Fibroblast of lung (primary cell): ENCODE measurements around the gene USP20. TPM values are rescaled to one million over a fixed set of nuclear protein-coding genes. Genes with fewer than 3 reads are reported as not detected.

Experiments
- DNase-seq, 2 donors: peaks; one replicate each; pipeline versions ENCODE4 v3.0.0 to v3.0.0-alpha.2; 2010; ENCODE audit warnings: low read depth in 2 of 2
- H2AFZ ChIP-seq: 2 replicates; pipeline ENCODE4 v1.5.1; 2012; ENCODE audit warnings: low read length, control low read depth, inconsistent platforms
- H3K27ac ChIP-seq: 2 replicates; pipeline ENCODE4 v1.5.1; 2011; ENCODE audit warnings: low read length, control low read depth; ENCODE audit not compliant: insufficient read depth
- H3K27me3 ChIP-seq: 2 replicates; pipeline ENCODE4 v1.5.1; 2011; ENCODE audit warnings: mild to moderate bottlenecking, low read length; ENCODE audit not compliant: control insufficient read depth, insufficient read depth
- H3K36me3 ChIP-seq: 2 replicates; pipeline ENCODE4 v1.5.1; 2011; ENCODE audit warnings: low read length; ENCODE audit not compliant: control insufficient read depth, insufficient read depth
- H3K4me1 ChIP-seq: 2 replicates; pipeline ENCODE4 v1.5.1; 2011; ENCODE audit warnings: low read length; ENCODE audit not compliant: control insufficient read depth, insufficient read depth; ENCODE audit errors: extremely low read depth
- H3K4me2 ChIP-seq: 2 replicates; pipeline ENCODE4 v1.5.1; 2011; ENCODE audit warnings: low read length, control low read depth; ENCODE audit not compliant: insufficient read depth; ENCODE audit errors: extremely low read depth
- H3K4me3 ChIP-seq, 4 experiments: fragments of 200-600 bp in 1 of 4; sonication (generic) in 1 of 4; replicated peaks in 1 of 4; 2 replicates each; pipeline ENCODE4 v1.5.1; 2011 to 2016; ENCODE audit warnings: low read length in 4 of 4, low read depth in 3 of 4, mild to moderate bottlenecking in 3 of 4, control low read depth in 2 of 4, inconsistent platforms in 1 of 4, mixed read lengths in 1 of 4; ENCODE audit not compliant: insufficient read depth in 1 of 4; ENCODE audit errors: control extremely low read depth in 1 of 4
- H3K79me2 ChIP-seq: 2 replicates; pipeline ENCODE4 v1.5.1; 2012; ENCODE audit warnings: mild to moderate bottlenecking, low read length, inconsistent platforms; ENCODE audit not compliant: control insufficient read depth, insufficient read depth
- H3K9ac ChIP-seq: 2 replicates; pipeline ENCODE4 v1.5.1; 2011; ENCODE audit warnings: mild to moderate bottlenecking, low read length, control low read depth; ENCODE audit not compliant: insufficient read depth
- H3K9me3 ChIP-seq: 2 replicates; pipeline ENCODE4 v1.5.1; 2012; ENCODE audit warnings: low read depth, low read length; ENCODE audit not compliant: control insufficient read depth, insufficient read depth
- H4K20me1 ChIP-seq: 2 replicates; pipeline ENCODE4 v1.5.1; 2011; ENCODE audit warnings: low read length; ENCODE audit not compliant: control insufficient read depth, insufficient read depth; ENCODE audit errors: extremely low read depth
- EZH2 ChIP-seq: IDR thresholded peaks from 2 replicates; pipeline ENCODE4 v1.5.1; 2012; ENCODE audit warnings: low read length, control low read depth, mild to moderate bottlenecking; ENCODE audit errors: missing control alignments
- polyA plus RNA-seq, 2 donors: library from polyadenylated mRNA; depleted of rRNA in 1 of 2; stranded (reverse) in 1 of 2; unstranded in 1 of 2; fragments of >200 nt; gene quantifications; 2 replicates each; pipeline ENCODE4 v1.2.1, GENCODE V29; 2011 to 2012; ENCODE audit warnings: missing spikeins in 1 of 2
- total RNA-seq: library from RNA; depleted of rRNA; stranded (reverse); fragments of >200 nt; gene quantifications from 2 replicates; pipeline ENCODE4 v1.2.1, GENCODE V29; 2014
- TF ChIP-seq, protein P1 (sequence below), 2 donors: IDR thresholded peaks in 1 of 2; conservative IDR thresholded peaks in 1 of 2; 1 replicate in 1 of 2; 2 replicates in 1 of 2; pipeline ENCODE4 v1.5.1; 2011 to 2012; ENCODE audit warnings: low read length in 2 of 2, control low read depth in 1 of 2, inconsistent platforms in 1 of 2, low read depth in 1 of 2, mild to moderate bottlenecking in 1 of 2

Gene USP20
- total and polyA plus RNA-seq, 2 donors (not counting 1 experiment from before 2014, with no cell fraction given), result 6.7 to 12.9 TPM

DNA sequence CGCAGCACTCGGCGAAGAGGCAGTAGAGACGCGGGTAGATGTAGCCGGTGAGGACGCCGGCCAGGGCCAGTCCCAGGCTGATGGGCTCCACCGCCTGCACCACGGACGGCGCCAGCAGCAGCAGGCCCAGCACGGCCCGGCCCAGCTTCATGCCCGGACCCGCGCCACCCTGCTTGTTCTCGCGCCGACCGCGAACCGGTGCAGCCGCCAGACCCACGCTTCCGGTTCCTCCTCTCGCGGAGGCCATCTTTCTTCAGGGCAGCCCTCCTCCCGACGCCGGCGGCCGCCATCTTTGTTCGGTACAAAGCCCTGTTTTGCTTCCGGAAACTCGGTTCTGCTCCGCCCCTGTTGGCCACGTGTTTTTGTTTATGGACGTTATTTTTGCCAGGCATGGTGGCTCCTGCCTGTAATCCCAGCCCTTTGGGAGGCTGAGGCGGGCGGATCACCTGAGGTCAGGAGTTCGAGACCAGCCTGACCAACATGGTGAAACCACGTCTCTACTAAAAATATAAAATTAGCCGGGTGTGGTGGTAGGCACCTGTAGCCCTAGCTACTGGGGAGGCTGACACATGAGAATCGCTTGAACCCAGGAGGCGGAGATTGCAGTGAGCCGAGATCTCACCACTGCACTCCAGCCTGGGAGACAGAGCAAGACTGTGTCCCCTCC is 11.2 kb upstream of the USP20 start, which contains the start of gene TOR1A:
TOR1A (minus strand) TSS at position 202 of the 667 bp plus-strand sequence; CDS start at position 151, 51 bp downstream.
- TF ChIP-seq, protein P1, sequence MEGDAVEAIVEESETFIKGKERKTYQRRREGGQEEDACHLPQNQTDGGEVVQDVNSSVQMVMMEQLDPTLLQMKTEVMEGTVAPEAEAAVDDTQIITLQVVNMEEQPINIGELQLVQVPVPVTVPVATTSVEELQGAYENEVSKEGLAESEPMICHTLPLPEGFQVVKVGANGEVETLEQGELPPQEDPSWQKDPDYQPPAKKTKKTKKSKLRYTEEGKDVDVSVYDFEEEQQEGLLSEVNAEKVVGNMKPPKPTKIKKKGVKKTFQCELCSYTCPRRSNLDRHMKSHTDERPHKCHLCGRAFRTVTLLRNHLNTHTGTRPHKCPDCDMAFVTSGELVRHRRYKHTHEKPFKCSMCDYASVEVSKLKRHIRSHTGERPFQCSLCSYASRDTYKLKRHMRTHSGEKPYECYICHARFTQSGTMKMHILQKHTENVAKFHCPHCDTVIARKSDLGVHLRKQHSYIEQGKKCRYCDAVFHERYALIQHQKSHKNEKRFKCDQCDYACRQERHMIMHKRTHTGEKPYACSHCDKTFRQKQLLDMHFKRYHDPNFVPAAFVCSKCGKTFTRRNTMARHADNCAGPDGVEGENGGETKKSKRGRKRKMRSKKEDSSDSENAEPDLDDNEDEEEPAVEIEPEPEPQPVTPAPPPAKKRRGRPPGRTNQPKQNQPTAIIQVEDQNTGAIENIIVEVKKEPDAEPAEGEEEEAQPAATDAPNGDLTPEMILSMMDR (conservative IDR thresholded peaks at IDR 0.05 in 1 of 2, IDR thresholded peaks at IDR 0.05 in 1 of 2; ENCODE audit: low read depth in 1 of 2, low read length in 2 of 2), result no peak
- no peak for TF ChIP-seq EZH2
- peak within 1 kb of the TSS; percentile 64 for H3K27ac ChIP-seq
- H3K9me3 ChIP-seq, result no peaks in the 10 kb centered on the region
- DNase-seq, result peak; percentile 89 to 96
- H2AFZ ChIP-seq, result peak within 1 kb of the TSS; percentile 88
- H3K9ac ChIP-seq, result peak within 1 kb of the TSS; percentile 87
- H3K36me3 ChIP-seq, result peaks cover 11% of the 10 kb centered on the region
- peak within 1 kb of the TSS; percentile 89 for H3K4me2 ChIP-seq
- peaks cover 2% of the 10 kb centered on the region for H3K4me1 ChIP-seq
- H4K20me1 ChIP-seq, result no peaks in the 10 kb centered on the region
- no peaks in the 10 kb centered on the region for H3K27me3 ChIP-seq
- peak within 1 kb of the TSS; percentile 70 to 88 (median 76) for H3K4me3 ChIP-seq
- H3K79me2 ChIP-seq, result peaks cover 11% of the 10 kb centered on the region

DNA sequence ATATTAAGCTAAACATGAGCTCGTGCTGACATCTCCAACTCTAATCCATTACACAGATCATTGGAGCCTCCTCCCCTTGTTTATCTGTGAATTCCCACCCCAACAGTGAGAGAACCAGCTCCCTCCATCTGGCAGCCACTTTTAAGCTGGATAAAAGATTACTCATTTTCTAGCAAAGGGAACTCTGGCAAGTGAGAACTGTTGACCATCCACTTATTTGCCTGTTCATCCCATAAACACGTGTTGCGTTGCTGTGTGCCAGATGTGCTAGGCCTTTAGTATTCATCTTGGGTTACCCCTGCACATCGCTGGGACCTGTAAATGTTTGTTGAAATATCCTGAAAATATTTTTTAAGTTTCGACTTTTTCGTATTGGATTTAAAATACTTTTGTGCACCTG is 8.9 kb upstream of the USP20 start:
- Histone ChIP-seq H3K36me3 (peaks cover 15% of the 10 kb centered on the region), H3K4me3 (no peak overlapping the region), H4K20me1 (no peaks in the 10 kb centered on the region), H3K4me1 (peaks cover 2% of the 10 kb centered on the region), H3K27me3 (no peaks in the 10 kb centered on the region), H3K9ac (no peak overlapping the region), H3K27ac (no peak overlapping the region), H3K9me3 (no peaks in the 10 kb centered on the region), H3K4me2 (no peak overlapping the region), H2AFZ (no peak overlapping the region), H3K79me2 (peaks cover 11% of the 10 kb centered on the region)
- no peak for TF ChIP-seq EZH2
- TF ChIP-seq, protein P1 (conservative IDR thresholded peaks at IDR 0.05 in 1 of 2, IDR thresholded peaks at IDR 0.05 in 1 of 2; ENCODE audit: low read depth in 1 of 2, low read length in 2 of 2), result no peak
- DNase-seq, result no peak

DNA sequence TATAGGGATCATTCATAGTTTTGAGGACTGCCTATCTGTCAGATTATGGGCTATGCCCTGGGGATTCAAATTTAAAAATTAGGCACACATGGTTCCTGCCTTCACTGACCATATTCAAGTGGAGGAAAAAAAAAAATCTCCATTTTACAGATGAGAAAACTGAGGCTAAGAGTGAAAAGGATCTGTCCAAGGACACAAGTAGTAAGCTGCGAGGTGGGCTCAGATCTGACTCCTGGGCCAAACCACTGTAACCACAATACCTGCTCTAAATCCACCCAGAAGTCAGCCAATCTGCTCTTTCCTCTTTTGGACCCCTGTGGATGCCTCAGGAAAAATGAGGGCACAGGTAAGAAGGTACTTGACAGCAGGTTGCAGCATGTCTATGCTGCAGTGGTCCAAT is 8.5 kb upstream of the USP20 start:
- Histone ChIP-seq H2AFZ (no peak overlapping the region), H3K9ac (no peak overlapping the region), H3K79me2 (peaks cover 11% of the 10 kb centered on the region), H3K4me1 (peaks cover 2% of the 10 kb centered on the region), H3K27me3 (no peaks in the 10 kb centered on the region), H3K4me2 (no peak overlapping the region), H3K36me3 (peaks cover 14% of the 10 kb centered on the region), H3K27ac (no peak overlapping the region), H3K4me3 (no peak overlapping the region), H4K20me1 (no peaks in the 10 kb centered on the region), H3K9me3 (no peaks in the 10 kb centered on the region)
- DNase-seq, result no peak
- TF ChIP-seq, protein P1 (conservative IDR thresholded peaks at IDR 0.05 in 1 of 2, IDR thresholded peaks at IDR 0.05 in 1 of 2; ENCODE audit: low read depth in 1 of 2, low read length in 2 of 2), result no peak
- TF ChIP-seq EZH2, result no peak
